RWPE1 (cell line): ENCODE results near the gene FUZ.

ENCODE experiments used
- CTCF ChIA-PET: fragments of 350-600 bp; sonication (Branson Sonifier 250); formaldehyde crosslinking; extraction: SDS; loops from one replicate; lab custom pipeline; 2021; lab: Yijun Ruan, JAX
- POLR2A ChIA-PET: fragments of 400-600 bp; formaldehyde crosslinking; extraction: SDS; loops from one replicate; lab custom pipeline; 2020; ENCODE audit warnings: antibody characterized with exemption; ENCODE audit not compliant: low non-redundant PET; lab: Yijun Ruan, JAX
- DNase-seq: peaks from one replicate; pipeline ENCODE4 v3.0.0; 2012; ENCODE audit warnings: low spot score
- H3K27ac ChIP-seq: fragments of 450-650 bp; 2 replicates; pipeline ENCODE4 v1.5.1; 2017
- TF ChIP-seq, protein P1 (sequence below): fragments of 450-650 bp; conservative IDR thresholded peaks from 2 replicates; pipeline ENCODE4 v1.5.1; 2017; ENCODE audit warnings: low read depth, mild to moderate bottlenecking

FUZ gene

DNA sequence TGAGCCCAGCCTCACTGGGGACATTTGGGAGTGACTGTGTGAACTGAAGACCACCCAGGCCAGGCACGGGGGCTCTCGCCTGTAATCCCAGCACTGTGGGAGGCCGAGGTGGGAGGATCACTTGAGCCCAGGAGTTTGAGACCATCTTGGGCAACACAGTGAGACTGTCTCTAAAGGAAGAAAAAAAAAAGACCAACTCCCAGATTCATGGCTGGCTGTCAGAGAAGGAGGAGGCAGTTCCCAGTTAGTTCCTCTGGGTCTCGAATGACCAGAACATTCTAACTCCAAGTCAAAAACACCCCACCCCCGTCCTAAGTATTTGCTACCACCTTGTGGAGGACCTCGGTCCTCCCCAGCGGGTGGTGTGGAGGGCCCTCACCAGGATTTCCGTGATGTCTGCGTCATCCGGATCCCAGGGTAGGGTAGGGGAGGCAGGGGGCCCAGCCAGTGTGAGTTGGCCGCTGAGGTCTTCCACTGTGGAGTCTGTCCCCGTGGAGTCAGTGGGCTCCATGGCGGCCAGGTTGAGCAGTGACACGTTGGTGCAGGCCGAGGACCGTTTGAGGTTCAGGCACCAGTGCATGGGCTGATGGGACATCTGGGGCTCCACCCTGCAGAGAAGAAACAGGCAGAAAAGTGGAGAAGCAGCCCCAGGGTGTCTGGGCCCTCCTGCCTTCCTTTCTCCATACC is 51.3 kb downstream of the FUZ start:
- CTCF ChIA-PET, result interaction anchor here (0.6 kb wide), 1 partner anchor 10 kb away, joined by 3 read pairs; no protein-coding TSS in a partner anchor
- DNase-seq, result no peak
- H3K27ac ChIP-seq, result peak overlapping the region; percentile 96
- TF ChIP-seq, protein P1, sequence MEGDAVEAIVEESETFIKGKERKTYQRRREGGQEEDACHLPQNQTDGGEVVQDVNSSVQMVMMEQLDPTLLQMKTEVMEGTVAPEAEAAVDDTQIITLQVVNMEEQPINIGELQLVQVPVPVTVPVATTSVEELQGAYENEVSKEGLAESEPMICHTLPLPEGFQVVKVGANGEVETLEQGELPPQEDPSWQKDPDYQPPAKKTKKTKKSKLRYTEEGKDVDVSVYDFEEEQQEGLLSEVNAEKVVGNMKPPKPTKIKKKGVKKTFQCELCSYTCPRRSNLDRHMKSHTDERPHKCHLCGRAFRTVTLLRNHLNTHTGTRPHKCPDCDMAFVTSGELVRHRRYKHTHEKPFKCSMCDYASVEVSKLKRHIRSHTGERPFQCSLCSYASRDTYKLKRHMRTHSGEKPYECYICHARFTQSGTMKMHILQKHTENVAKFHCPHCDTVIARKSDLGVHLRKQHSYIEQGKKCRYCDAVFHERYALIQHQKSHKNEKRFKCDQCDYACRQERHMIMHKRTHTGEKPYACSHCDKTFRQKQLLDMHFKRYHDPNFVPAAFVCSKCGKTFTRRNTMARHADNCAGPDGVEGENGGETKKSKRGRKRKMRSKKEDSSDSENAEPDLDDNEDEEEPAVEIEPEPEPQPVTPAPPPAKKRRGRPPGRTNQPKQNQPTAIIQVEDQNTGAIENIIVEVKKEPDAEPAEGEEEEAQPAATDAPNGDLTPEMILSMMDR, result no peak
- POLR2A ChIA-PET, result no interaction called here

DNA sequence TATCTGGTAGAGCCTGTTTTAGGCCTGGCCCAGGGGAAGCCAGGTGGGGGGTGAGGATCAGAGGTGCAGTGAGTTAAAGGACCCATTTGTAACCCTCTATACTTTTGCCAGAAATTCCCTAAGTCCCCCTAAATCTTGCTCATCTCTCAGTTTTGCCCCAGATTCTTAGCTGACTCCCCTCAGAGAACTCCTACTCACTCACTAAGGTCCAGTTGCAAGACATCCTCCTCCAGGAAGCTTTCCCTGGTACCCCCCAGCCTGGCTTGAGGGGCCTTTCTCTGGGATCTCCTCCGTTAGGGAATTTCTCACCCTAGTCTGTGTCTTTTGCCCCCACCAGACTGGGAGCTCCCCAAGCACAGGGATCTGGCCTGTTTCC is 51.9 kb downstream of the FUZ start:
- peak overlapping the region; percentile 96 for H3K27ac ChIP-seq
- POLR2A ChIA-PET, result no interaction called here
- no peak for DNase-seq
- CTCF ChIA-PET, result no interaction called here
- TF ChIP-seq, protein P1, result no peak

GRCh38 chr19:49758292-49758691 is 54.8 kb downstream of the FUZ start:
- TF ChIP-seq, protein P1, result no peak
- CTCF ChIA-PET, result no interaction called here
- peak; percentile 23 for DNase-seq
- POLR2A ChIA-PET, result no interaction called here
- H3K27ac ChIP-seq, result peak overlapping the region; percentile 71
